HG03025 (cell line): ENCODE data around the gene FRMPD2.
"Not testable (repeated sequence)": the region's sequence is repeated elsewhere in the genome, so short reads cannot be mapped to it uniquely, and the experiment has no call there.

ENCODE experiments used
- ATAC-seq: cut with Tn5 transposase; IDR thresholded peaks from one replicate; pipeline ENCODE4 v1.9.1; 2021; ENCODE audit warnings: mild to moderate bottlenecking, moderate library complexity; ENCODE audit not compliant: unreplicated experiment, low FRiP score

The FRMPD2 gene

GRCh38 chr10:48143721-48144642, 130.5 kb downstream of the FRMPD2 start:
- not testable (repeated sequence) for ATAC-seq

- not testable (repeated sequence) for ATAC-seq
Measured at GRCh38 chr10:48140949-48141348, 133.5 kb downstream of the FRMPD2 start.

GRCh38 chr10:48139953-48140850, 134.3 kb downstream of the FRMPD2 start:
- not testable (repeated sequence) for ATAC-seq

- not testable (repeated sequence) for ATAC-seq
Measured at GRCh38 chr10:48128954-48129353, 145.5 kb downstream of the FRMPD2 start.

- not testable (repeated sequence) for ATAC-seq
Measured at GRCh38 chr10:48126251-48126650, 148.2 kb downstream of the FRMPD2 start.

GRCh38 chr10:48125631-48126030, 148.9 kb downstream of the FRMPD2 start:
- not testable (repeated sequence) for ATAC-seq

- not testable (repeated sequence) for ATAC-seq
Measured at GRCh38 chr10:48122618-48123017, 151.9 kb downstream of the FRMPD2 start.

- ATAC-seq: not testable (repeated sequence)
Measured at GRCh38 chr10:48110277-48110676, 164.2 kb downstream of the FRMPD2 start.
